Karpas-422 (cell line): ENCODE data around the gene STRC. TPM values are rescaled to one million over a fixed set of nuclear protein-coding genes. Genes with fewer than 3 reads are reported as not detected.
"Not testable (repeated sequence)": the region's sequence is repeated elsewhere in the genome, so short reads cannot be mapped to it uniquely, and the experiment has no call there.

ENCODE experiments used
- DNase-seq: peaks from one replicate; pipeline ENCODE4 v3.0.0-alpha.2; 2015
- H2AFZ ChIP-seq: fragments of 200-600 bp; sonication (generic); 2 replicates; pipeline ENCODE4 v1.6.1; 2014; ENCODE audit warnings: antibody characterized with exemption, low read length, mixed read lengths
- H3K27ac ChIP-seq: fragments of 200-600 bp; sonication (generic); 2 replicates; pipeline ENCODE4 v1.5.1; 2014; ENCODE audit warnings: mild to moderate bottlenecking, low read length, moderate library complexity
- H3K27me3 ChIP-seq: fragments of 200-600 bp; sonication (generic); 2 replicates; pipeline ENCODE4 v1.6.1; 2014; ENCODE audit warnings: low read length, mixed read lengths
- H3K36me3 ChIP-seq: fragments of 200-600 bp; sonication (generic); 2 replicates; pipeline ENCODE4 v1.6.1; 2014; ENCODE audit warnings: low read length, mixed read lengths; ENCODE audit not compliant: insufficient read depth
- H3K4me1 ChIP-seq: fragments of 200-600 bp; sonication (generic); 2 replicates; pipeline ENCODE4 v1.6.1; 2014; ENCODE audit warnings: mild to moderate bottlenecking, low read length, mixed read lengths
- H3K4me2 ChIP-seq: fragments of 200-600 bp; sonication (generic); 2 replicates; pipeline ENCODE4 v1.6.1; 2014; ENCODE audit warnings: low read length, low read depth, mild to moderate bottlenecking; ENCODE audit not compliant: poor library complexity, severe bottlenecking
- H3K4me3 ChIP-seq: fragments of 200-600 bp; sonication (generic); 2 replicates; pipeline ENCODE4 v1.5.1; 2014; ENCODE audit warnings: mild to moderate bottlenecking, antibody characterized with exemption, low read length, mixed read lengths
- H3K79me2 ChIP-seq: fragments of 200-600 bp; sonication (generic); 2 replicates; pipeline ENCODE4 v1.6.1; 2014; ENCODE audit warnings: mild to moderate bottlenecking, low read length, mixed read lengths
- H3K9ac ChIP-seq: fragments of 200-600 bp; sonication (generic); 2 replicates; pipeline ENCODE4 v1.6.0; 2014; ENCODE audit warnings: low read length
- H3K9me2 ChIP-seq: fragments of 200-600 bp; sonication (generic), shearing (Covaris generic); replicated peaks from 2 replicates; pipeline ENCODE4 v1.6.0; 2014; ENCODE audit warnings: mild to moderate bottlenecking, low read length, moderate library complexity; ENCODE audit not compliant: insufficient read depth
- H3K9me3 ChIP-seq: fragments of 300-700, 200-600 bp; sonication (generic); 2 replicates; pipeline ENCODE4 v1.6.1; 2014; ENCODE audit warnings: low read length, mixed read lengths
- H4K20me1 ChIP-seq: fragments of 200-600 bp; sonication (generic); 2 replicates; pipeline ENCODE4 v1.6.1; 2014; ENCODE audit warnings: mild to moderate bottlenecking, antibody characterized with exemption, low read length, low read depth; ENCODE audit not compliant: insufficient read depth
- total RNA-seq: library from RNA; depleted of rRNA; stranded (reverse); fragments of >200 nt; shearing (Covaris generic); gene quantifications from 2 replicates; pipeline ENCODE4 v1.2.3, GENCODE V29; 2014; ENCODE audit warnings: low replicate concordance

Gene STRC
- total RNA-seq, 1 experiment from 2014 or later: 1.2 TPM

DNA sequence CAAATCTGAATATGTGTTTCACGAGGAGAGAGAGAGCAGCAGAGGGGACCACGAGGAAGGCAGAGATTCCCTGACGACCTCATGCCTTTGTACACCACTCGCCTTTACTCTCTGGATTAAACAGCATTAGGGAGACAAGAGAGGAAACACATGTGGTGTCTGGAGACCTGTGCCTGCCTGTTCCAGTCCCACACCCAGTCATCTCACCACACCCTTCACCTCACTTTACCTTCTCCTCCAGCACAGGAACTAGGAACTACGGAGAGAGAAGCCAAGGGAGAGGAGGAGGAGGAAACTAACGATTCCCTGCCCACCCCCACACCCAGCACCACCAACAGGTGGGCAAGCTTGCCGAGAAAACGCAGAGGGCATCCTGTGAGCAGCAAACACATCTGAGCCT, 25.8 kb downstream of the STRC start:
- not testable (repeated sequence) for H4K20me1 ChIP-seq, H3K4me1 ChIP-seq, H2AFZ ChIP-seq, H3K36me3 ChIP-seq, H3K4me3 ChIP-seq, H3K4me2 ChIP-seq, H3K79me2 ChIP-seq, H3K27ac ChIP-seq, H3K9me3 ChIP-seq, H3K27me3 ChIP-seq, H3K9me2 ChIP-seq, H3K9ac ChIP-seq, DNase-seq

DNA sequence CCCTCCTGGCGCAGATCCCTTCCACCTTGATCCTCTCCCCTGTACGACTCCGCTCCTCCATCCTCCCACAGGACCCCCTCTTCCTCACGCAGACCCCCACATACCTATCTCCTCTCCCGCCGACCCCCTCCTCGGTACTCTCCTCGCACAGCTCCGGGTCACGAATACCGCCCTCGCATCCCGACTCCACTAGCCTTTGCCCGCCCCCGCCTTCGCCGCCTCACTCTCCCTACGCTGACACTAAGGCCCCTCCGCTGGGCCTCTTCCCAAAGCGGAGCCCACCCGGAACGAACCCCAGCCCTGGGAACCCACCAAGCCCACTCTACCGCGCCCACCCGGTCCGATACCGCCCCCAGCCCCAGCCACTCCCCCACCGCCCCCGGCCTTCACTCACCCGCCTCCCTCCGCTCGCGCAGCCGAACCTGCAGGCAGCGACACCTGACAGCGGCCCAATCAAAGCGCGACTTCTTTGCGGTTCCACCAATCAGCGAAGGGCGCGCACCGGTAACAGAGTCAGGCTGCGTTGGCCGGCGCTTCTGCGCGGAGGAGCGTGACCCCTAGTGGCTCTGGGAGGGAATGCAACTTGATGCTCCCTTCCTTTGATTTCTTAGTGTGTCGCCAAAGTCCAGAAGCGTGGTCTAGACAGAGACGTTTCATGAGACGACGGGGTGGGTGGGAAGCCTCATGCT, 28.7 kb downstream of the STRC start, which contains the start of gene PPIP5K1:
TSS of gene PPIP5K1 (minus strand) at position 431 of the 689 bp plus-strand sequence. CDS start 5,704 bp downstream, outside the sequence.
- not testable (repeated sequence) for H3K79me2 ChIP-seq

DNA sequence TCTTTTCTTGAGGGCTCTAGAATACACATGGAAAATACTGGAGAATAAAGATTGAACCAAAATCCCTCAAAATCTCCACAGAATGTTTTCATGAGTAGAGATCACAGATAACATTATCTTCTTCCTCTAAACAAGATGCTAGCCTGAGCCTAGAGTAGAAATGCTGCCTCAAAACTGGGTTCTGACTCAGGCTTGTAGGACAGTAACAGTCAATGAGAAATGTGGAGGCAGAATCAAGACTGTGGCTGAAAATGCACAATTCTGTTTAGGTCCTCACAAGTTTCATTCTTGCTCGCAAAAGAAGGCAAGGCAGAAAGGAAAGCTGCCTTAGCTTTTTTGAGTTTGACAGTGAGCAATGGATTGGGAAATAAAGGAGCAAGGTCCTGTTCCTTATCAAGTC, 44.0 kb downstream of the STRC start:
- H3K4me3 ChIP-seq, H3K9me3 ChIP-seq, H4K20me1 ChIP-seq, H2AFZ ChIP-seq, H3K4me1 ChIP-seq, H3K27ac ChIP-seq, H3K36me3 ChIP-seq, H3K9ac ChIP-seq, H3K9me2 ChIP-seq, H3K27me3 ChIP-seq, DNase-seq, H3K79me2 ChIP-seq, H3K4me2 ChIP-seq: not testable (repeated sequence)

More for the DNA sequence above, 28.7 kb downstream of the STRC start, which contains the start of gene PPIP5K1:
- H3K9ac ChIP-seq, H3K9me3 ChIP-seq, H3K27me3 ChIP-seq, H3K9me2 ChIP-seq, H3K4me3 ChIP-seq, H2AFZ ChIP-seq, H3K36me3 ChIP-seq, H3K4me2 ChIP-seq, H4K20me1 ChIP-seq, DNase-seq, H3K27ac ChIP-seq, H3K4me1 ChIP-seq: not testable (repeated sequence)

DNA sequence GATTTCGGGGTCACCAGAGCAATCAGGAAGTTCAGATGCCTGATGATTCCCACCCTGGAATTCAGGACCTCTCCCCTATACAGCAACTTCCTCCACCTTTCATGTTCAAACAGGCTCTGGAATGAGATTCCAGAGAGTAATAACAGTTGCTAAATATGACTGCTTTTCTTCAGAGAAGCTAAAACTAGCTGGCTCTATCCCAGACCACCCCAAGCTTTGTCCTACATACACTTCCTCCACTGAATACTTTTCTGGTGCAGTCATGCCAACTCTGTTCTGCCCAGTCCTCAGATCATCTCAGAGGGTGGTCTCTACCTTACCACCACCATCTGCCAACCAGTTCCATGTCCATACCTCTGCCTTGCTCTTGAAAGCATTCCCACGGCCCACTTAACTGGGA, 52.0 kb downstream of the STRC start:
- H3K4me2 ChIP-seq, H2AFZ ChIP-seq, DNase-seq, H3K9ac ChIP-seq, H3K9me3 ChIP-seq, H3K9me2 ChIP-seq, H3K4me1 ChIP-seq, H3K36me3 ChIP-seq, H3K79me2 ChIP-seq, H3K27me3 ChIP-seq, H3K27ac ChIP-seq, H4K20me1 ChIP-seq, H3K4me3 ChIP-seq: not testable (repeated sequence)

DNA sequence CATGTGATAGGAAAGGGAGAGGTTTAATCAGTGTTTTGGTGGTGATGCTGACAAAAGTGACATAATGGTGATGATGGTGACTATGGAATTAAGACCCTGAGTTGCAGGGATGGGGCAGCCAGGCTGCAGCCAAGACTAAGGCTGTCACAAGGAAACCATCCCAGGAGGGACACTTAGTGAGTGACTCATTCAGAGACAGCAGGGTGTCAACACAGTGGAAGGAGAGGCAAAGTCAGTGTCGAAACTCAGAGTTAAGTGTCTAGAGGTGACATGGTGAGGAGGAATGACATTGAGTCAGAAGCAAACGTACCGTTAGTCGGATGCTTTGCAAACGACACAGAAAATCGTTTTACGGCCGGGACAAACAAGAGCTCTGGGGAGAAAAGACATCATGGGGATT, 54.8 kb downstream of the STRC start:
- H4K20me1 ChIP-seq, H3K4me2 ChIP-seq, H3K79me2 ChIP-seq, H3K4me1 ChIP-seq, H3K36me3 ChIP-seq, H3K9ac ChIP-seq, DNase-seq, H3K9me2 ChIP-seq, H3K4me3 ChIP-seq, H3K27ac ChIP-seq, H2AFZ ChIP-seq, H3K27me3 ChIP-seq, H3K9me3 ChIP-seq: not testable (repeated sequence)

DNA sequence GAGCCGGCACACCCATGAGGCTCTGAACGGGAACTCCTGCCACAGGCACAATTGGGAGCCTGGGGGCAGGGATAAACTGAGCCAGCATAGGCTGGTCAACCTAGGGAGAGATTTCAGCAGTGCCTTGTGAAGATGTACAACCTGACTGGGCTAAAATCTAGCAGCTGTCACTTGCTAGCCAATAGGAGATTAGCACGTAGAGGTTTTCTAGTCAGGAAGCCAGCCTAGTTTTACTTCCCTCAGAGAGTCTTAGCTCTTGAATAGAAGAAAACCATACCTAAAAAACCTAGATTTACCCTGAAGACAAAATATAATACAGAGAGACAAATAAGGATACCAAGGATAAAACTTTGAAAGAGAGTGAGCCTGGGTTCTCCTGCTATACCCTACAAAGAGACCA, 55.8 kb downstream of the STRC start:
- not testable (repeated sequence) for H3K79me2 ChIP-seq, H3K4me3 ChIP-seq, H2AFZ ChIP-seq, H3K9me3 ChIP-seq, DNase-seq, H3K27ac ChIP-seq, H3K9me2 ChIP-seq, H3K4me1 ChIP-seq, H3K4me2 ChIP-seq, H3K27me3 ChIP-seq, H3K9ac ChIP-seq, H4K20me1 ChIP-seq, H3K36me3 ChIP-seq

DNA sequence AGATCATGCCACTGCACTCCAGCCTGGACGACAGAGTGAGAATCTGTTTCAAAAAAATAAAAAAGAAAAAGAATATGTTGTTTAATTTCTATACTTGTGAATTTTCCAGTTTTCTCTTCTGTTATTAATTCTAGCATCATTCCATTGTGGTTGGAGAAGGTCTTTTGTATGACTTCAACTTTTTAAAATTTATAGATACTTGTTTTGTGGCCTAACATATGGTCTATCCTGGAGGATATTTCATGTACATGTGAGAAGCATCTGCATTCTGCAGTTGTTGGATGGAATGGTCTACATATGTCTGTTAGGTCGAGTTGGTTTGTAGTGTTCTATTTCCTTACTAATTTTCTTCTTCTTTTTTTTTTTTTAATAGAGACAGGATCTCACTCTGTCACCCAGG, 65.6 kb downstream of the STRC start:
- Histone ChIP-seq H3K79me2 (no peaks in the 10 kb centered on the region), H3K27ac (no peak overlapping the region), H3K4me2 (no peak overlapping the region), H3K4me1 (no peaks in the 10 kb centered on the region), H3K9me3 (no peaks in the 10 kb centered on the region), H3K27me3 (no peaks in the 10 kb centered on the region), H3K9ac (no peak overlapping the region), H2AFZ (no peak overlapping the region), H3K36me3 (no peaks in the 10 kb centered on the region), H3K4me3 (no peak overlapping the region), H4K20me1 (no peaks in the 10 kb centered on the region), H3K9me2 (no peaks in the 10 kb centered on the region)
- DNase-seq: no peak

DNA sequence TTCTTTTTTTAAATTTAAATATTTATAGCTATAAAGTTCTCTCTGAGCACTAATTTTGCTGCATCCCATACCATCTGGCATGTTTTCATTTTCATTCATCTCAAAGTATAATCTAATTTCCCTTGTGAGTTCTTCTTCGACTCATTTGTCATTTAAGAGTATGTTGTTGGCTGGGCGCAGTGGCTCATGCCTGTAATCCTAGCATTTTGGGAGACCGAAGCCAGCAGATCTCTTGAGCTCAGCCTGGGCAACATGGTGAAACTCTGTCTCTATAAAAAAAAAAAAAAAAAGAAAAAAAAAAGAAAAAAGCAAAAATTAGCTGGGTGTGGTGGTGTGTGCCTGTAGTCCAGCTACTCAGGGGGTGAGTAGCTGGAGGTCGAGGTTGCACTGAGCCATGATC, 66.3 kb downstream of the STRC start:
- H3K27me3 ChIP-seq: no peaks in the 10 kb centered on the region
- no peaks in the 10 kb centered on the region for H3K9me3 ChIP-seq
- H3K9ac ChIP-seq: no peak overlapping the region
- no peaks in the 10 kb centered on the region for H3K9me2 ChIP-seq
- no peaks in the 10 kb centered on the region for H3K79me2 ChIP-seq
- H3K4me2 ChIP-seq: no peak overlapping the region
- H4K20me1 ChIP-seq: no peaks in the 10 kb centered on the region
- DNase-seq: no peak
- no peak overlapping the region for H3K4me3 ChIP-seq
- H3K36me3 ChIP-seq: no peaks in the 10 kb centered on the region
- H3K27ac ChIP-seq: no peak overlapping the region
- H2AFZ ChIP-seq: no peak overlapping the region
- H3K4me1 ChIP-seq: no peaks in the 10 kb centered on the region
